ENCODE results near the gene FANCC. TPM values are rescaled to one million over a fixed set of nuclear protein-coding genes. Genes with fewer than 3 reads are reported as not detected.
"Not testable (repeated sequence)": the region's sequence is repeated elsewhere in the genome, so short reads cannot be mapped to it uniquely, and the experiment has no call there.

The FANCC gene
- total and polyA plus RNA-seq, 11 donors = 2.4 to 6.2 (median 4.2) TPM

DNA sequence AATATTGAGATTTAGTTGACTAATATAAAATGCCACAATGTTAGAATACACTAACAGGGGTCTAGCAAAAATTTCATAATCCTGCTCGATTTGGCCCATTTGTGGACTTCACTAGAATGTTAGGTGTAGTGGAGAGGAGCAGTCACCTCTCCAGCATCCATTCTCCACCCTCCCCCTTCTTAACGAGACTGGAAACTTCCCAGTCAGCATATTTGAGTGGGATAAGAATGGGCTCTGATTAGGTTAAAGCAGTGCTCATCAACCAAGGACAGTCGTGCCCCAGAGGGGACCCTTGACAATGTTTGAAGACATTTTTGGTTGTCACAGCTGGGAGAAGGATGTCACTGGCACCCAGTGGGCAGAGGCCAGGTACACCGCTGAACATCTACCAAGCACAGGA is 46.7 kb downstream of the FANCC start:
- intact Hi-C loops (cut with DNase I) = loop anchor here in 2 of 10 donors (10.0 kb wide), 2 partner anchors 606 to 944 kb away; no protein-coding TSS in a partner anchor
- ATAC-seq = no peak
- Histone ChIP-seq H3K27ac (no peak overlapping the region), H3K4me3 (no peak overlapping the region), H3K9me3 (no peaks in the 10 kb centered on the region), H3K4me1 (no peaks in the 10 kb centered on the region), H3K36me3 (no peaks in the 10 kb centered on the region), H3K27me3 (no peaks in the 10 kb centered on the region)
- TF ChIP-seq POLR2A (IDR thresholded peaks at IDR 0.05) = no peak
- TF ChIP-seq, protein P1, sequence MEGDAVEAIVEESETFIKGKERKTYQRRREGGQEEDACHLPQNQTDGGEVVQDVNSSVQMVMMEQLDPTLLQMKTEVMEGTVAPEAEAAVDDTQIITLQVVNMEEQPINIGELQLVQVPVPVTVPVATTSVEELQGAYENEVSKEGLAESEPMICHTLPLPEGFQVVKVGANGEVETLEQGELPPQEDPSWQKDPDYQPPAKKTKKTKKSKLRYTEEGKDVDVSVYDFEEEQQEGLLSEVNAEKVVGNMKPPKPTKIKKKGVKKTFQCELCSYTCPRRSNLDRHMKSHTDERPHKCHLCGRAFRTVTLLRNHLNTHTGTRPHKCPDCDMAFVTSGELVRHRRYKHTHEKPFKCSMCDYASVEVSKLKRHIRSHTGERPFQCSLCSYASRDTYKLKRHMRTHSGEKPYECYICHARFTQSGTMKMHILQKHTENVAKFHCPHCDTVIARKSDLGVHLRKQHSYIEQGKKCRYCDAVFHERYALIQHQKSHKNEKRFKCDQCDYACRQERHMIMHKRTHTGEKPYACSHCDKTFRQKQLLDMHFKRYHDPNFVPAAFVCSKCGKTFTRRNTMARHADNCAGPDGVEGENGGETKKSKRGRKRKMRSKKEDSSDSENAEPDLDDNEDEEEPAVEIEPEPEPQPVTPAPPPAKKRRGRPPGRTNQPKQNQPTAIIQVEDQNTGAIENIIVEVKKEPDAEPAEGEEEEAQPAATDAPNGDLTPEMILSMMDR (IDR thresholded peaks at IDR 0.05) = no peak
- no peak for DNase-seq
- 73 to 83% (median 75%) methylated on average over 4 of the region's 4 CpGs for WGBS, 4 donors

DNA sequence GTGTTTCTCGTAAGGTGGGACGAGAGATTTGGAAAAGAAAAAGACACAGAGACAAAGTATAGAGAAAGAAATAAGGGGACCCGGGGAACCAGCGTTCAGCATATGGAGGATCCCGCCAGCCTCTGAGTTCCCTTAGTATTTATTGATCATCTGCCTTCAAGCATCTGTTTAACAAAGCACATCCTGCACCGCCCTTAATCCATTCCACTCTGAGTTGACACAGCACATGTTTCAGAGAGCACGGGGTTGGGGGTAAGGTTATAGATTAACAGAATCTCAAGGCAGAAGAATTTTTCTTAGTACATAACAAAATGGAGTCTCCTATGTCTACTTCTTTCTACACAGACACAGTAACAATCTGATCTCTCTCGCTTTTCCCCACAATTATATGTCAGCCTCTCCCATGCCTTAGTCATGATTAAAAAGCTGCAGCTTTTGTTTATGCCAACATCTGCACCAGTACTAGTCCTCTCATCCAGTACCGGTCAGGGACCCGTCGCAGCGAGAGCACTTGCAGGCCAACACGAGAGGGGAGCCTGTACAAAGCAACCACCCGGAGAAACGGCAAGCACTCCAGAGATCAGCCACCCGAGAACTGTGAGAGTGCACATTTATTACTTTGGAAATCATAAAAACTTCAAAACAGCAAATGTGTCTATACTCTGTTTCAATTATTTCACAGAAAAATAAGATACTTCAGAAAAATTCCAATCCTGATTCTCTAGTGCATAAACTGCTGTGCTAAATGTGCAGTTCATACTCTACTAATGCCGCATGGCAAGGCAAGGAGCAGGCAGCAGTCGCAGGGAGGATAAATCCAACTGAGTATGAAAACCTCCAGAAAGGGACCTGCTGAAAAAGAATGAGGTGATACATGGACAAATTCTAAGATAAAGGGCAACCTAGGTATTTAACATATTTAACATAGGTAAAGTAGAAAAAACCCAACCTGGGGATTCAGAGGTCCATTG is 47.4 kb downstream of the FANCC start:
- DNase-seq, H3K27me3 ChIP-seq, H3K36me3 ChIP-seq, H3K27ac ChIP-seq, H3K4me3 ChIP-seq, H3K9me3 ChIP-seq, ATAC-seq, H3K4me1 ChIP-seq: not testable (repeated sequence)
- intact Hi-C loops (cut with DNase I) = loop anchor here in 5 of 10 donors (5.0 to 10.0 kb wide), 5 partner anchors 588 to 945 kb away; no protein-coding TSS in a partner anchor
- 92 to 94% (median 93%) methylated on average over 18 of the region's 18 CpGs for WGBS, 4 donors

DNA sequence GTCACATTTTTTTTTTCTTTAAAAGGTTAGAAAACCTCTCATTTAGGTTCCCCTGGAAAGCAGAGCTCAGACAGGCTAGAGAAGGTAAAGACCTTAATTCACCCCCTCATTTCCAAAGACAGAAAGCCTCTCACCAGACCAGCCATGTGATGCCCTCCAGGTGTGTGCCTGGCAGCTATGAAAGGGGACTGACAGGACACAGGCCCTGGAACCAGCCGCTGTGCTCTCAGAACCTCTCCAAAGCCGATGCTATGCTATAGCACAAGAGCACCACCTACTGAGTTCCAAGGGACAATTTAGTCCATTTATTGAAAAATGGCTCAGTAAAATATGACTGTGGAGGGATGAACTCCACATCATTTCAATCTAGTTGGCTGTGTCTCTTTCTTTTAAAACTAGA is 48.8 kb downstream of the FANCC start:
- Histone ChIP-seq H3K36me3 (no peaks in the 10 kb centered on the region), H3K27ac (no peak overlapping the region), H3K4me1 (peaks cover 0 to 2% (median 0%) of the 10 kb centered on the region in 12 donors), H3K27me3 (no peaks in the 10 kb centered on the region), H3K9me3 (no peaks in the 10 kb centered on the region), H3K4me3 (no peak overlapping the region)
- DNase-seq (peak in 1 of 5 donors; percentile 20), ATAC-seq (peak; percentile 37 to 86 (median 74))
- no peak for TF ChIP-seq POLR2A (IDR thresholded peaks at IDR 0.05)
- TF ChIP-seq, protein P1 (IDR thresholded peaks at IDR 0.05) = peak in 11 of 12 donors; percentile 19 to 60 (median 38)
- WGBS, 4 donors = 22 to 31% (median 25%) methylated on average over 2 of the region's 2 CpGs
- intact Hi-C loops (cut with DNase I) = loop anchor here in 4 of 10 donors (5.0 to 10.0 kb wide), 3 partner anchors 586 to 601 kb away; no protein-coding TSS in a partner anchor

DNA sequence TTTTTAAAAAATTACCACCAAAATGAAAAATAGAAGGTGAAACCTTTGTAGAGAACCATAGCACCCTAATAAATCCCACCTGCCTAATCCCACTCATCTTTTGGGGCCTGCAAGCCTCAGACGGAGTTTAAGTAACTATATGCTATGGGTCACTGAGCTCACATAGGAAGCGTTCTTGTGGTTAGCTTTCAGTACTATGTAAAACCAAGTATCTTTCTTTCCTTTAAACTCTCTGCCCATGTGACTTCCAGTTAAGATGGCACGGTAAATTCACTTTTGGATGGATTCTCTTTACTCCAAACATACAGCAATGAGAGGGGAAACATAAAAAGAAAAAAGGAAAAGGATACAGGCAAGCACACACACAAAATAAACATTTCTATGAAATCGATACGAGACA is 50.9 kb downstream of the FANCC start:
- H3K4me1 ChIP-seq = peaks cover 0 to 5% (median 0%) of the 10 kb centered on the region in 12 donors
- intact Hi-C loops (cut with DNase I) = loop anchor here in 4 of 10 donors (5.0 to 10.0 kb wide), 3 partner anchors 584 to 599 kb away; no protein-coding TSS in a partner anchor
- no peaks in the 10 kb centered on the region for H3K9me3 ChIP-seq
- ATAC-seq (no peak), DNase-seq (no peak)
- WGBS, 4 donors = 90 to 94% (median 94%) methylated on average over 5 of the region's 5 CpGs
- TF ChIP-seq, protein P1 (IDR thresholded peaks at IDR 0.05) = no peak
- no peak for TF ChIP-seq POLR2A (IDR thresholded peaks at IDR 0.05)
- no peak overlapping the region for H3K27ac ChIP-seq
- no peaks in the 10 kb centered on the region for H3K36me3 ChIP-seq
- H3K4me3 ChIP-seq = no peak overlapping the region
- H3K27me3 ChIP-seq = no peaks in the 10 kb centered on the region
